H1 (cell line): ENCODE data around the gene CHD1. TPM values are rescaled to one million over a fixed set of nuclear protein-coding genes. Genes with fewer than 3 reads are reported as not detected.

Experiments
- CTBP2 ChIP-seq: IDR thresholded peaks from 2 replicates; pipeline ENCODE4 v1.7.0; 2011; ENCODE audit warnings: borderline replicate concordance, mild to moderate bottlenecking, moderate library complexity, mixed read lengths, low read length; ENCODE audit not compliant: insufficient read depth, insufficient read length
- PHF8 ChIP-seq: fragments of 200-600 bp; sonication (generic); conservative IDR thresholded peaks from 2 replicates; pipeline ENCODE4 v1.7.1; 2012; ENCODE audit warnings: low read depth, mild to moderate bottlenecking, inconsistent platforms, low read length, moderate library complexity
- RNF2 ChIP-seq: fragments of 200-900, 300-1000 bp; sonication (generic); IDR thresholded peaks from 2 replicates; pipeline ENCODE4 v1.7.1; 2016; ENCODE audit warnings: borderline replicate concordance, low read depth, mild to moderate bottlenecking, antibody characterized with exemption, low read length; ENCODE audit not compliant: poor library complexity, severe bottlenecking; ENCODE audit errors: missing control alignments
- TAF1 ChIP-seq: IDR thresholded peaks from 2 replicates; pipeline ENCODE4 v1.6.1; 2011; ENCODE audit warnings: mild to moderate bottlenecking, low read depth, low read length
- TCF12 ChIP-seq: IDR thresholded peaks from 2 replicates; pipeline ENCODE4 v1.6.1; 2011; ENCODE audit warnings: low read depth, mild to moderate bottlenecking, low read length
- polyA plus RNA-seq, 7 experiments: library from polyadenylated mRNA; depleted of rRNA in 3 of 7; stranded (reverse) in 5 of 7; unstranded in 2 of 7; fragments of >200 nt in 5 of 7; fragments of 200-250 nt in 2 of 7; gene quantifications; 1 replicate in 5 of 7; 2 replicates in 1 of 7; 4 replicates in 1 of 7; pipeline versions ENCODE4 v1.2.1 to v1.2.3, GENCODE V29; 2011 to 2013; ENCODE audit warnings: missing spikeins in 2 of 7, mixed read lengths in 2 of 7
- total RNA-seq: library from RNA; stranded (reverse); fragmentation: NEBNext Ultra II Directional; extraction: Animal tissue kit (Norgen Biotek cat#: 25700); gene quantifications from 2 replicates; pipeline ENCODE4 v1.2.1, GENCODE V29; 2021

CHD1 gene
- total and polyA plus RNA-seq, 2 of the 8 experiments (the other 6 are each of a cell fraction or from before 2014, with no cell fraction given) = 15.6 to 53.0 TPM

DNA sequence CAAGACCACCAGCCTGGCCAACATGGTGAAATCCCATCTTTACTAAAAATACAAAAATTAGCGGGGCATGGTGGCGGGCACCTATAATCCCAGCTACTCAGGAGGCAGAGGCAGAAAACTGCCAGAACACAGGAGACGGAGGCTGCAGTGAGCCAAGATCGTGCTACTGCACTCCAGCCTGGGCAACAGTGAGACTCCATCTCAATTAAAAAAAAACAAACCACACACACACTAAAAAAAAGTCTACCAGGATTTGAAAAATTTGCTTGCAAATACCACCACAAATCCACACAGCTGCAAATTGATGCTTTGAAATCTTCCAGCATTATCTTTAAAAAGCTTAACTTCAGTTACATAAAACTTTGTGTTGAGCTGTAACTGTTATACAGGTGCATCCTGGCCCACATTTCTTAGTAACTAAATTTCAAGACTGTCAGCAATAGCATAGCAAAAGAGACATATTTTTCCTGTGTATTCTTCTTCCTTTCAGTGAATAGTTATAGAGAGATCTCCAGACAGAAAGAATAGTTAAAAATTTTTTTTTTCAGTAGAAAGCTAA, 6.8 kb downstream of the CHD1 start (continued):
- no peak for TF ChIP-seq RNF2
- no peak for TF ChIP-seq TCF12
- TF ChIP-seq CTBP2 = no peak
- TF ChIP-seq PHF8 = no peak
- no peak for TF ChIP-seq TAF1
